GM21737 (cell line): Measurements from ENCODE around the gene TNFRSF11A.

Experiments
- ATAC-seq: cut with Tn5 transposase; IDR thresholded peaks from one replicate; pipeline ENCODE4 v1.9.1; 2021; ENCODE audit warnings: mild to moderate bottlenecking, moderate library complexity; ENCODE audit not compliant: unreplicated experiment

TNFRSF11A gene

GRCh38 chr18:62324181-62324828 is 805 bp upstream of the TNFRSF11A start:
- ATAC-seq = no peak

- ATAC-seq = peak; percentile 23
Observed at GRCh38 chr18:62325806-62326645, 916 bp downstream of the TNFRSF11A start.

GRCh38 chr18:62326646-62327348 is 1.7 kb downstream of the TNFRSF11A start:
- ATAC-seq = no peak

GRCh38 chr18:62327977-62328376 is 2.9 kb downstream of the TNFRSF11A start:
- ATAC-seq = no peak

GRCh38 chr18:62328586-62329525 is 3.7 kb downstream of the TNFRSF11A start:
- no peak for ATAC-seq

GRCh38 chr18:62329691-62330454 is 4.8 kb downstream of the TNFRSF11A start:
- ATAC-seq = no peak

- no peak for ATAC-seq
Observed at GRCh38 chr18:62330650-62331049, 5.5 kb downstream of the TNFRSF11A start.

GRCh38 chr18:62331581-62332356 is 6.7 kb downstream of the TNFRSF11A start:
- ATAC-seq = no peak

GRCh38 chr18:62332431-62332830 is 7.3 kb downstream of the TNFRSF11A start:
- ATAC-seq = no peak

GRCh38 chr18:62332964-62333695 is 8.0 kb downstream of the TNFRSF11A start:
- ATAC-seq = no peak

GRCh38 chr18:62334120-62334519 is 9.0 kb downstream of the TNFRSF11A start:
- ATAC-seq = no peak

GRCh38 chr18:62335494-62335893 is 10.4 kb downstream of the TNFRSF11A start:
- ATAC-seq = no peak

GRCh38 chr18:62336618-62337017 is 11.5 kb downstream of the TNFRSF11A start:
- ATAC-seq = no peak

- ATAC-seq = no peak
Observed at GRCh38 chr18:62337336-62337735, 12.2 kb downstream of the TNFRSF11A start.

- ATAC-seq = no peak
Observed at GRCh38 chr18:62338446-62339105, 13.5 kb downstream of the TNFRSF11A start.

- no peak for ATAC-seq
Observed at GRCh38 chr18:62339106-62339988, 14.2 kb downstream of the TNFRSF11A start.

GRCh38 chr18:62340996-62341395 is 15.9 kb downstream of the TNFRSF11A start:
- no peak for ATAC-seq
